WTC11 (cell line): ENCODE results near the gene HAO2. TPM values are rescaled to one million over a fixed set of nuclear protein-coding genes. Genes with fewer than 3 reads are reported as not detected.

Experiments
- ATAC-seq: fragments of 200-7000 bp; cut with Tn5 transposase; 2 replicates; pipeline ENCODE4 v1.10.0; 2021; ENCODE audit warnings: mild to moderate bottlenecking, moderate library complexity
- CTCF ChIA-PET: fragments of 300-600 bp; sonication (Branson Sonifier 250); formaldehyde crosslinking; loops from one replicate; lab custom pipeline; 2021; ENCODE audit warnings: antibody characterized with exemption; lab: Charles Lee
- POLR2A ChIA-PET: fragments of 350-600 bp; sonication (Branson Sonifier 250); formaldehyde crosslinking; loops from one replicate; lab custom pipeline; 2021; ENCODE audit warnings: antibody characterized with exemption; lab: Charles Lee
- DNase-seq: peaks from one replicate; pipeline ENCODE4 v3.0.0; 2021; ENCODE audit warnings: low spot score
- H3K27ac Mint-ChIP-seq: 2 replicates; pipeline ENCODE4 v1.8.0; 2021; ENCODE audit warnings: mixed read lengths
- H3K27me3 Mint-ChIP-seq: 2 replicates; pipeline ENCODE4 v1.8.0; 2021; ENCODE audit warnings: low read depth, mild to moderate bottlenecking, moderate library complexity, mixed read lengths
- H3K36me3 Mint-ChIP-seq: 2 replicates; pipeline ENCODE4 v1.8.0; 2021; ENCODE audit warnings: mixed read lengths
- H3K4me1 Mint-ChIP-seq: 2 replicates; pipeline ENCODE4 v1.8.0; 2022; ENCODE audit warnings: mixed read lengths
- H3K4me3 Mint-ChIP-seq: 2 replicates; pipeline ENCODE4 v1.8.0; 2021; ENCODE audit warnings: mild to moderate bottlenecking, moderate library complexity, mixed read lengths
- H3K9me3 Mint-ChIP-seq: 2 replicates; pipeline ENCODE4 v1.8.0; 2021; ENCODE audit warnings: mixed read lengths
- ARID4B ChIP-seq: sonication (generic); formaldehyde crosslinking; IDR thresholded peaks from 2 replicates; pipeline ENCODE4 v1.8.0; 2023; ENCODE audit warnings: missing genetic modification reagents, mild to moderate bottlenecking, borderline replicate concordance
- E2F1 ChIP-seq: sonication (generic); formaldehyde crosslinking; IDR thresholded peaks from 2 replicates; pipeline ENCODE4 v1.8.0; 2022; ENCODE audit warnings: mild to moderate bottlenecking, missing genetic modification reagents
- E2F4 ChIP-seq: sonication (generic); formaldehyde crosslinking; IDR thresholded peaks from 2 replicates; pipeline ENCODE4 v1.8.1; 2022; ENCODE audit warnings: low read depth, mild to moderate bottlenecking, moderate library complexity, missing genetic modification reagents, borderline replicate concordance
- E2F5 ChIP-seq: sonication (generic); formaldehyde crosslinking; IDR thresholded peaks from 2 replicates; pipeline ENCODE4 v1.8.1; 2022; ENCODE audit warnings: mild to moderate bottlenecking, moderate library complexity, missing genetic modification reagents
- FOXJ3 ChIP-seq: sonication (generic); formaldehyde crosslinking; IDR thresholded peaks from 2 replicates; pipeline ENCODE4 v1.9.0; 2021; ENCODE audit warnings: missing genetic modification reagents, mild to moderate bottlenecking, borderline replicate concordance
- GTF2I ChIP-seq: fragments of 250-450 bp; sonication (Bioruptor Pico); conservative IDR thresholded peaks from 2 replicates; pipeline ENCODE4 v1.4.0; 2021; ENCODE audit warnings: mild to moderate bottlenecking
- JUN ChIP-seq: sonication (generic); formaldehyde crosslinking; IDR thresholded peaks from 2 replicates; pipeline ENCODE4 v1.8.0; 2023; ENCODE audit warnings: mild to moderate bottlenecking, missing genetic modification reagents
- KAT7 ChIP-seq: sonication (generic); formaldehyde crosslinking; IDR thresholded peaks from 2 replicates; pipeline ENCODE4 v1.8.1; 2023; ENCODE audit warnings: missing genetic modification reagents, mild to moderate bottlenecking, borderline replicate concordance
- MAX ChIP-seq: sonication (generic); formaldehyde crosslinking; IDR thresholded peaks from 2 replicates; pipeline ENCODE4 v1.8.0; 2022; ENCODE audit warnings: mild to moderate bottlenecking, missing genetic modification reagents
- MXD4 ChIP-seq: fragments of 250-450 bp; sonication (Bioruptor Pico); IDR thresholded peaks from 2 replicates; pipeline ENCODE4 v1.8.0; 2021; ENCODE audit warnings: mild to moderate bottlenecking, moderate library complexity, borderline replicate concordance
- PREB ChIP-seq: sonication (generic); formaldehyde crosslinking; IDR thresholded peaks from 2 replicates; pipeline ENCODE4 v1.8.1; 2022; ENCODE audit warnings: mild to moderate bottlenecking, missing genetic modification reagents, moderate library complexity, borderline replicate concordance
- SMAD4 ChIP-seq: sonication (generic); formaldehyde crosslinking; IDR thresholded peaks from 2 replicates; pipeline ENCODE4 v1.8.0; 2022; ENCODE audit warnings: mild to moderate bottlenecking, missing genetic modification reagents
- SOX15 ChIP-seq: fragments of 250-450 bp; sonication (Bioruptor Pico); IDR thresholded peaks from 2 replicates; pipeline ENCODE4 v1.9.0; 2021; ENCODE audit warnings: mild to moderate bottlenecking
- SP1 ChIP-seq: sonication (generic); formaldehyde crosslinking; conservative IDR thresholded peaks from 2 replicates; pipeline ENCODE4 v1.8.1; 2022; ENCODE audit warnings: missing genetic modification reagents
- TP53 ChIP-seq: sonication (generic); formaldehyde crosslinking; IDR thresholded peaks from 2 replicates; pipeline ENCODE4 v1.8.1; 2023; ENCODE audit warnings: mild to moderate bottlenecking, missing genetic modification reagents
- ZNF121 ChIP-seq: sonication (generic); formaldehyde crosslinking; IDR thresholded peaks from 2 replicates; pipeline ENCODE4 v1.8.0; 2023; ENCODE audit warnings: missing genetic modification reagents
- ZNF263 ChIP-seq: sonication (generic); formaldehyde crosslinking; IDR thresholded peaks from 2 replicates; pipeline ENCODE4 v1.8.1; 2022; ENCODE audit warnings: low read depth, mild to moderate bottlenecking, moderate library complexity, missing genetic modification reagents
- ZNF281 ChIP-seq: sonication (generic); formaldehyde crosslinking; IDR thresholded peaks from 2 replicates; pipeline ENCODE4 v1.8.0; 2023; ENCODE audit warnings: mild to moderate bottlenecking, missing genetic modification reagents
- ZNF532 ChIP-seq: fragments of 250-450 bp; sonication (Bioruptor Pico); IDR thresholded peaks from 2 replicates; pipeline ENCODE4 v1.9.0; 2021; ENCODE audit warnings: mild to moderate bottlenecking, borderline replicate concordance
- total RNA-seq: library from RNA; stranded (reverse); gene quantifications from 3 replicates; pipeline ENCODE4 v1.2.3, GENCODE V29; 2021

The HAO2 gene
- total RNA-seq, 1 experiment from 2014 or later, result 1.0 TPM

GRCh38 chr1:119380983-119381662, 12.5 kb downstream of the HAO2 start (continued):
- TF ChIP-seq ZNF281 (CRISPR knock-in tag) (no peak), JUN (no peak), MAX (CRISPR knock-in tag) (no peak), KAT7 (no peak), SP1 (CRISPR knock-in tag) (no peak)
- TF ChIP-seq, all 79 proteins: peak for 0

- ChIA-PET CTCF (interaction anchor here (0.7 kb wide), 1 partner anchor 109 kb away, joined by 4 read pairs; no protein-coding TSS in a partner anchor), POLR2A (interaction anchor here (0.6 kb wide), 1 partner anchor 1178 kb away, joined by 3 read pairs; no protein-coding TSS in a partner anchor)
- no peaks in the 10 kb centered on the region for H3K36me3 Mint-ChIP-seq
- H3K27ac Mint-ChIP-seq, result no peak overlapping the region
- H3K27me3 Mint-ChIP-seq, result no peaks in the 10 kb centered on the region
- peaks cover 9% of the 10 kb centered on the region for H3K4me1 Mint-ChIP-seq
- H3K9me3 Mint-ChIP-seq, result no peaks in the 10 kb centered on the region
- H3K4me3 Mint-ChIP-seq, result no peak overlapping the region
- ATAC-seq (no peak), DNase-seq (no peak)
- no peak for TF ChIP-seq ZNF532 (CRISPR knock-in tag)
- no peak for TF ChIP-seq E2F4 (CRISPR knock-in tag)
- no peak for TF ChIP-seq FOXJ3 (CRISPR knock-in tag)
- TF ChIP-seq ARID4B (CRISPR knock-in tag), result no peak
- TF ChIP-seq ZNF263 (CRISPR knock-in tag), result no peak
- TF ChIP-seq ZNF121, result no peak
- TF ChIP-seq TP53 (CRISPR knock-in tag), result no peak
- TF ChIP-seq E2F5 (CRISPR knock-in tag), result no peak
- no peak for TF ChIP-seq SMAD4 (CRISPR knock-in tag)
- TF ChIP-seq MXD4 (CRISPR knock-in tag), result no peak
- TF ChIP-seq GTF2I (CRISPR knock-in tag), result no peak
- no peak for TF ChIP-seq E2F1 (CRISPR knock-in tag)
- no peak for TF ChIP-seq PREB (CRISPR knock-in tag)
- TF ChIP-seq SOX15 (CRISPR knock-in tag), result no peak
- no peak for TF ChIP-seq SP1 (CRISPR knock-in tag)
Measured at GRCh38 chr1:119384591-119384990, 16.0 kb downstream of the HAO2 start.
